Neural cell (in vitro differentiated cells): ENCODE measurements around the gene CARMIL1.

ENCODE experiments used
- EZH2 ChIP-seq: fragments of 200-600, 300-800 bp; shearing (Covaris generic), sonication (generic); IDR thresholded peaks from 2 replicates; pipeline ENCODE4 v1.6.1; 2014; ENCODE audit warnings: antibody characterized with exemption, low read length, borderline replicate concordance, mild to moderate bottlenecking; ENCODE audit not compliant: insufficient read depth, poor library complexity, severe bottlenecking
- POLR2AphosphoS5 ChIP-seq: IDR thresholded peaks from 2 replicates; pipeline ENCODE4 v1.6.1; 2012
- TAF1 ChIP-seq: IDR thresholded peaks from 2 replicates; pipeline ENCODE4 v1.6.1; 2012; ENCODE audit warnings: low read depth
- TF ChIP-seq, protein P1 (sequence below): fragments of 450-650 bp; IDR thresholded peaks from 2 replicates; pipeline ENCODE4 v1.5.1; 2014; ENCODE audit warnings: antibody characterized with exemption, mild to moderate bottlenecking, moderate library complexity; ENCODE audit not compliant: poor library complexity, severe bottlenecking

DNA sequence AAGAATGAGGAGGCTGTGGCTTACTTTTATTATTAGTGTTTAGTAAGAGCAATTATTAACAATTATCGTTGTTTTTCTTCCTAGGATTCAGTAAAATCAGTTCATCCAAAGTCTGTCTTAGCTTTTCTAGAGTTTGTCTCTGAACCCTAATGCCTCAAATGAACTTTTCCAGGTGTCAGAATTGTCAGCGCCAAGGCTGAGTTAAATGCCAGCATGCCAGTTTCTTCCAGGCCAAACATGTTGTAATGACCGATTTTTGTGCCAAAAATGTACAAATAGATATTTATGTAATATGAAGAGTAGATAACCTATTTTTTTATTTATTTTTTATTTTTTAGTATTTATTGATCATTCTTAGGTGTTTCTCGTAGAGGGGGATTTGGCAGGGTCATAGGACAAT is 306.1 kb downstream of the CARMIL1 start:
- TF ChIP-seq, protein P1, sequence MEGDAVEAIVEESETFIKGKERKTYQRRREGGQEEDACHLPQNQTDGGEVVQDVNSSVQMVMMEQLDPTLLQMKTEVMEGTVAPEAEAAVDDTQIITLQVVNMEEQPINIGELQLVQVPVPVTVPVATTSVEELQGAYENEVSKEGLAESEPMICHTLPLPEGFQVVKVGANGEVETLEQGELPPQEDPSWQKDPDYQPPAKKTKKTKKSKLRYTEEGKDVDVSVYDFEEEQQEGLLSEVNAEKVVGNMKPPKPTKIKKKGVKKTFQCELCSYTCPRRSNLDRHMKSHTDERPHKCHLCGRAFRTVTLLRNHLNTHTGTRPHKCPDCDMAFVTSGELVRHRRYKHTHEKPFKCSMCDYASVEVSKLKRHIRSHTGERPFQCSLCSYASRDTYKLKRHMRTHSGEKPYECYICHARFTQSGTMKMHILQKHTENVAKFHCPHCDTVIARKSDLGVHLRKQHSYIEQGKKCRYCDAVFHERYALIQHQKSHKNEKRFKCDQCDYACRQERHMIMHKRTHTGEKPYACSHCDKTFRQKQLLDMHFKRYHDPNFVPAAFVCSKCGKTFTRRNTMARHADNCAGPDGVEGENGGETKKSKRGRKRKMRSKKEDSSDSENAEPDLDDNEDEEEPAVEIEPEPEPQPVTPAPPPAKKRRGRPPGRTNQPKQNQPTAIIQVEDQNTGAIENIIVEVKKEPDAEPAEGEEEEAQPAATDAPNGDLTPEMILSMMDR = no peak
- no peak for TF ChIP-seq POLR2AphosphoS5
- no peak for TF ChIP-seq EZH2
- TF ChIP-seq TAF1 = no peak
